ENCODE measurements around the gene HM13.
"Not testable (repeated sequence)": the region's sequence is repeated elsewhere in the genome, so short reads cannot be mapped to it uniquely, and the experiment has no call there.

The HM13 gene

GRCh38 chr20:31537890-31538289 is 23.6 kb downstream of the HM13 start:
- no peak overlapping the region for H3K27ac ChIP-seq (ENCODE audit: low read depth, low read length)
- H3K4me1 ChIP-seq (ENCODE audit: control insufficient read depth, insufficient read depth, low read length), result no peaks in the 10 kb centered on the region
- peaks cover 50% of the 10 kb centered on the region for H3K36me3 ChIP-seq (ENCODE audit: control insufficient read depth, insufficient read depth, low read length)
- H3K27me3 ChIP-seq (ENCODE audit: control insufficient read depth, insufficient read depth, low read length), result no peaks in the 10 kb centered on the region
- H3K9ac ChIP-seq (ENCODE audit: low read length), result no peak overlapping the region
- H3K4me3 ChIP-seq (ENCODE audit: low read length), result no peak overlapping the region

DNA sequence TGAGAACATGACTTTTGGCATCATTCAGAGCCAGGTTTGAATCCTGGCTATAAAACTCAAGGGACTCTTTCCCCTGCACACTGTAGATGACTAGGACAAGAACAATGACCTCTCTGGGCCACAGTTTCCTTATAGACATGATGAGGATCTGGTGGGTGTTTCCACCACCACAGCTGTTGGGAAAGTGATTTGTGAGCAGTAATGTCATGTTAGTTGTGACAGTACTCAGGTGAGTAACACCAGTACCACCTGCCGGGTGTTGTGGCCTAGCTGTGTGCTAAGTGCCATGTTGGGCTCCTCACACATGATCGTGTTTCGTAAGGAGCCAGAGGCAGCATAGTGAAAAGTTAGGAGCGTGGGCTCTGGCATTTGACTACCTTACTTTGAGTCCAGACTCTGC is 24.1 kb downstream of the HM13 start:
- H3K36me3 ChIP-seq (ENCODE audit: control insufficient read depth, insufficient read depth, low read length), result peaks cover 49% of the 10 kb centered on the region

GRCh38 chr20:31539636-31540035 is 25.4 kb downstream of the HM13 start:
- H3K4me1 ChIP-seq (ENCODE audit: control insufficient read depth, insufficient read depth, low read length); H3K27ac ChIP-seq (ENCODE audit: low read depth, low read length); H3K27me3 ChIP-seq (ENCODE audit: control insufficient read depth, insufficient read depth, low read length); H3K4me3 ChIP-seq (ENCODE audit: low read length); H3K9ac ChIP-seq (ENCODE audit: low read length): not testable (repeated sequence)
- H3K36me3 ChIP-seq (ENCODE audit: control insufficient read depth, insufficient read depth, low read length), result peaks cover 43% of the 10 kb centered on the region

More for the DNA sequence above, 24.1 kb downstream of the HM13 start:
- Histone ChIP-seq H3K9ac (ENCODE audit: low read length) (no peak overlapping the region), H3K4me1 (ENCODE audit: control insufficient read depth, insufficient read depth, low read length) (no peaks in the 10 kb centered on the region), H3K4me3 (ENCODE audit: low read length) (no peak overlapping the region), H3K27me3 (ENCODE audit: control insufficient read depth, insufficient read depth, low read length) (no peaks in the 10 kb centered on the region), H3K27ac (ENCODE audit: low read depth, low read length) (no peak overlapping the region)

GRCh38 chr20:31540406-31540805 is 26.2 kb downstream of the HM13 start:
- no peak overlapping the region for H3K27ac ChIP-seq (ENCODE audit: low read depth, low read length)
- no peaks in the 10 kb centered on the region for H3K4me1 ChIP-seq (ENCODE audit: control insufficient read depth, insufficient read depth, low read length)
- H3K36me3 ChIP-seq (ENCODE audit: control insufficient read depth, insufficient read depth, low read length), result peaks cover 41% of the 10 kb centered on the region
- H3K9ac ChIP-seq (ENCODE audit: low read length), result no peak overlapping the region
- no peak overlapping the region for H3K4me3 ChIP-seq (ENCODE audit: low read length)
- H3K27me3 ChIP-seq (ENCODE audit: control insufficient read depth, insufficient read depth, low read length), result no peaks in the 10 kb centered on the region

DNA sequence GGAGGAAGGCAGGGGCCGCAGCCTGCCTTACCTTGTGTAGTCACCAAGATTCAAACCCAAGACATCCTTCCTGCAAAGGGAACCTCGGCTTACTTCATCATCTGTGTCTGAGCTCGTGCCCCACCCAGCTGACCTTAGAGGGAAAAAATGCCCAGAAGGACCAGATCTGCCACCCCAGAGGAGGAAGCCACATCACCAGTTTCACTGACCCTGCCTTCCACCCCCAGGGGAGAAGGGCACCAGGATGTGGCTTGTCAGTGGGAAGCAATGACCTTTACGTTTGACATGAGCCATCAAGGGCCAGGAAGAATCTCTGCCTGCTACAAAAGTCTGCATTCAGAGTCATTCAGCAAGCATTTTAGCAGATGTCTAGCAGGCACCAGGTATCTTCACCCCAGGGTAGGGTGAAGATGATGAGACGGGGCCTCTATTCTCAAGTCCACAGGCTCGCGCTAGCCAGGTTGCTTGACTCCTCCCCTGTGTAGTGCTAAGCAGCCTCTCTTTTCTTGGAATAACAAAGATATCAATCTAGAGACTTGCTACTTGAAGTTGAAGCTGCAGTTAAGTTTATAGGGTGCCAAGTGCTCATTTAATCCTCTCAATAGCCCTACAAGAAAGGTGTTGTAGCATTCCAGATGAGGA is 28.1 kb downstream of the HM13 start:
- no peaks in the 10 kb centered on the region for H3K4me1 ChIP-seq (ENCODE audit: control insufficient read depth, insufficient read depth, low read length)
- H3K9ac ChIP-seq (ENCODE audit: low read length), result no peak overlapping the region
- H3K27ac ChIP-seq (ENCODE audit: low read depth, low read length), result no peak overlapping the region
- H3K36me3 ChIP-seq (ENCODE audit: control insufficient read depth, insufficient read depth, low read length), result peaks cover 27% of the 10 kb centered on the region
- H3K27me3 ChIP-seq (ENCODE audit: control insufficient read depth, insufficient read depth, low read length), result no peaks in the 10 kb centered on the region
- no peak overlapping the region for H3K4me3 ChIP-seq (ENCODE audit: low read length)

- Histone ChIP-seq H3K9ac (ENCODE audit: low read length) (no peak overlapping the region), H3K27ac (ENCODE audit: low read depth, low read length) (no peak overlapping the region), H3K4me1 (ENCODE audit: control insufficient read depth, insufficient read depth, low read length) (no peaks in the 10 kb centered on the region), H3K36me3 (ENCODE audit: control insufficient read depth, insufficient read depth, low read length) (peaks cover 21% of the 10 kb centered on the region), H3K27me3 (ENCODE audit: control insufficient read depth, insufficient read depth, low read length) (no peaks in the 10 kb centered on the region), H3K4me3 (ENCODE audit: low read length) (no peak overlapping the region)
These were observed 28.7 kb downstream of the HM13 start for GRCh38 chr20:31542963-31543362.

DNA sequence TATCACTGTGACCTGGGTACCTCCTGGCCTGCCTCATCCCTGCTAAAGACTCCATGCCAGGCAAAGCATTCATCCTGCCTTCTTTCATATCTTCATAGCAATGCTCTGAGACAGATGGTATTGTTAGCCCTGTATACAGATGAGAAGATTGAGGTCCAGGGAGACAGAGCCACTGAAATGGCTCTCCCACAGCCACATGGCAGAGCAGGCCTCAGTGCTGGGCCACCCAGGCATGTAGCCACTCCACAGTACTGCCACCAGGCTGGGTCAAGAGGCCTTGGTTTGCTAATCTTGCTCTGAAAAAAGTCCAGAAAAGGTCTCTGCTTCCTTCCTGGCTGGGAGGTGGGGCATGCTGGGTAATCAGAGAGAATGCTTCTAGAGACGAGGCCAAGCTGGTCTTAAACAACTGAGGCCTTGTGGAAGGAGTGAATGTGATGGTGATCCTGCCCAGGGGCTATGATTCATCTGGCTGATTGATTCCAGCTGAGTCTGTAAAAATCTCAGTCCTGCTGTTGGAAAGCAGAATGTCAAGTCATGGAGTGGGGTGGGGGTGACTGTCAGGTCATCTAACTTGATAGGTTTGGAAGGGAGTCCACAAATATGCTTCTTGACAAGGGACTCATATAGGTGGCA is 29.8 kb downstream of the HM13 start:
- no peak overlapping the region for H3K27ac ChIP-seq (ENCODE audit: low read depth, low read length)
- no peaks in the 10 kb centered on the region for H3K27me3 ChIP-seq (ENCODE audit: control insufficient read depth, insufficient read depth, low read length)
- H3K4me1 ChIP-seq (ENCODE audit: control insufficient read depth, insufficient read depth, low read length), result no peaks in the 10 kb centered on the region
- H3K9ac ChIP-seq (ENCODE audit: low read length), result no peak overlapping the region
- H3K36me3 ChIP-seq (ENCODE audit: control insufficient read depth, insufficient read depth, low read length), result peaks cover 12% of the 10 kb centered on the region
- H3K4me3 ChIP-seq (ENCODE audit: low read length), result no peak overlapping the region

DNA sequence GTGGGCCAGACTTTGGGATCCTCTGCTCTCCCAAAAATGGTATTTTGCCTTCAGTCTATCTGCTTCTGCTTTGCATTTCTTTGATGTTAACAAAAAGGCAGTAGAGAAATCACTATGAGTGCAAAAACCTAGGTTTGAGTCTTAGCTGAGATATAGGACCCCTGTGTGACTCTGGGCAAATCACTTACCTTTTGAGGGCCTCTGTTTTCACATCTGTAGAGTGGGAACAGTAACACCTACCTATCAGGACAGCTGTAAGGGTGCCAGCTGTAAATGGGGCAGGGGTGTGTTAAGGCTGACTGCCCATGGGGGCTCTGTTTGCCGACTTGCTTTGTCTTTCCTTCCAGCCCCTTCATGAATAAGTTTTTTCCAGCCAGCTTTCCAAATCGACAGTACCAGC is 30.4 kb downstream of the HM13 start:
- Histone ChIP-seq H3K4me3 (ENCODE audit: low read length) (no peak overlapping the region), H3K27ac (ENCODE audit: low read depth, low read length) (no peak overlapping the region), H3K36me3 (ENCODE audit: control insufficient read depth, insufficient read depth, low read length) (peaks cover 12% of the 10 kb centered on the region), H3K27me3 (ENCODE audit: control insufficient read depth, insufficient read depth, low read length) (no peaks in the 10 kb centered on the region), H3K9ac (ENCODE audit: low read length) (no peak overlapping the region), H3K4me1 (ENCODE audit: control insufficient read depth, insufficient read depth, low read length) (no peaks in the 10 kb centered on the region)

DNA sequence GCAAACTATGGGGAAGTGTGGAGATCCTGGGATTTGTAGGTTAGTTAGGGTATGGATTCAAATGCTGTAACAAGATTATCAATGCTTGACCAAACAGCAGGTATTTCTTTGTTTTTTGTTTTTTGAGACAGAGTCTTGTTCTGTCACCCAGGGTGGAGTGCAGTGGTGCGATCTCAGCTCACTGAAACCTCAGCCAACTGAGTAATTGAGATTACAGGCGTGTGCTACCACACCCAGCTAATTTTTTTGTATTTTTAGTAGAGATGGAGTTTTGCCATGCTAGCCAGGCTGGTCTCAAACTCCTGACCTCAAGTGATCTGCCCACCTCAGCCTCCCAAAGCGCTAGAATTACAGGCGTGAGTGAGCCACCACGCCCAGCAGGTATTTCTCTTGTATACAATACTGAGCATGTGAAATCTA is 31.4 kb downstream of the HM13 start:
- not testable (repeated sequence) for H3K36me3 ChIP-seq (ENCODE audit: control insufficient read depth, insufficient read depth, low read length); H3K9ac ChIP-seq (ENCODE audit: low read length); H3K27me3 ChIP-seq (ENCODE audit: control insufficient read depth, insufficient read depth, low read length); H3K4me3 ChIP-seq (ENCODE audit: low read length); H3K4me1 ChIP-seq (ENCODE audit: control insufficient read depth, insufficient read depth, low read length); H3K27ac ChIP-seq (ENCODE audit: low read depth, low read length)

DNA sequence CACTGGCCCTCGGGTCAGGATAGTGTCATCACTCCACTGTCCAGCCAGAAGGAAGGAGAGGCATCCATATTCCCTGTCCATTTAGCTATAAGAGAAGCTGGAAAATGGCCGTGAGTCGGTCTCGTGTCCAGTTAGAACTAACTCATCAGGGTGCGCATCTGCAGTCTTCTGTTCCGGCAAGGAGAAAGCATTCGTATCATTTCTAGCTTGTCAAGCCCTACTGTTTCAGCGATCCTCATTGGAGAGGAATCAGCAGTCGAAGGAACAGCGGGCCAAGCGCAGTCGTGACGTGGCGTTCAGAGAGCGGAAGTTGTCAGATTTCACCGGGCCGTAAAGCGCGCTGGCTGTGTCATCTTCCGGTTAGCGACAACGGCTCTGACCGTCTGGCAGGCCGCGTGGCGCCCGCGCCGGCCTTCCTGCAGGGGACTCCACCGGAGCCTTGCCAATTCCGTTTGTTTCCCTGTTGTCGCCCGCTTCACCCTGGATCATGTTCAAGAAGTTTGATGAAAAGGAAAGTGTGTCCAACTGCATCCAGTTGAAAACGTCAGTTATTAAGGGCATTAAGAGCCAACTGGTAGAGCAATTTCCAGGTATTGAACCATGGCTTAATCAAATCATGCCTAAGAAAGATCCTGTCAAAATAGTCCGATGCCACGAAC is 32.9 kb downstream of the HM13 start:
- Histone ChIP-seq H3K36me3 (ENCODE audit: control insufficient read depth, insufficient read depth, low read length) (peaks cover 13% of the 10 kb centered on the region), H3K9ac (ENCODE audit: low read length) (peak overlapping the region; percentile 16), H3K4me1 (ENCODE audit: control insufficient read depth, insufficient read depth, low read length) (no peaks in the 10 kb centered on the region), H3K4me3 (ENCODE audit: low read length) (peak overlapping the region; percentile 84), H3K27ac (ENCODE audit: low read depth, low read length) (peak overlapping the region; percentile 84), H3K27me3 (ENCODE audit: control insufficient read depth, insufficient read depth, low read length) (no peaks in the 10 kb centered on the region)

DNA sequence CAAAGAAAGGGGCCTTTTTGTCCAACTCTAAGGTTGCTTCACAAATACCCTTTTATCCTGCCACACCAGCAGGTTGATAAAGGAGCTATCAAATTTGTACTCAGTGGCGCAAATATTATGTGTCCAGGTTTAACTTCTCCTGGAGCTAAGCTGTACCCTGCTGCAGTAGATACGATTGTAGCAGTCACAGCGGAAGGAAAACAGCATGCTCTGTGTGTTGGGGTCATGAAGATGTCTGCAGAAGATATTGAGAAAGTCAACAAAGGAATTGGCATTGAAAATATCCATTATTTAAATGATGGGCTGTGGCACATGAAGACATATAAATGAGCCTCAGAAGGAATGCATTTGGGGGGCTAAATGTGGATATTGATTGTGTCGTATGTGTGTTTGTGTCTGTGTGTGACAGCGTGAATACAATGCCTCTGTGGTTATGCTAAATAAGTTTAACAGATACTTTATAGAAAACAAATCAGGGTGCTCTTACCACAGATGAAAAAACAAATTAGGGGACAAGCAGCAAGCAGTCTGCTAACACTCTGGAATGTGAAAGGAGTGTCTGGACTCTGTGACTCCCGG is 33.6 kb downstream of the HM13 start:
- H3K36me3 ChIP-seq (ENCODE audit: control insufficient read depth, insufficient read depth, low read length), result peaks cover 14% of the 10 kb centered on the region

GRCh38 chr20:31548820-31549512 is 34.7 kb downstream of the HM13 start:
- Histone ChIP-seq H3K4me3 (ENCODE audit: low read length) (no peak overlapping the region), H3K27me3 (ENCODE audit: control insufficient read depth, insufficient read depth, low read length) (no peaks in the 10 kb centered on the region), H3K36me3 (ENCODE audit: control insufficient read depth, insufficient read depth, low read length) (peaks cover 20% of the 10 kb centered on the region), H3K4me1 (ENCODE audit: control insufficient read depth, insufficient read depth, low read length) (no peaks in the 10 kb centered on the region), H3K9ac (ENCODE audit: low read length) (no peak overlapping the region), H3K27ac (ENCODE audit: low read depth, low read length) (no peak overlapping the region)

More for the DNA sequence above, 33.6 kb downstream of the HM13 start:
- Histone ChIP-seq H3K27ac (ENCODE audit: low read depth, low read length) (peak overlapping the region; percentile 84), H3K4me1 (ENCODE audit: control insufficient read depth, insufficient read depth, low read length) (no peaks in the 10 kb centered on the region), H3K9ac (ENCODE audit: low read length) (no peak overlapping the region), H3K27me3 (ENCODE audit: control insufficient read depth, insufficient read depth, low read length) (no peaks in the 10 kb centered on the region), H3K4me3 (ENCODE audit: low read length) (peak overlapping the region; percentile 84)

Measured in rectal smooth muscle tissue (tissue), 1 donor.